NOMO-1 (cell line): ENCODE measurements around the gene CASD1.

Experiments
- DNase-seq, 2 experiments: peaks; one replicate each; lab custom pipeline; 2025; ENCODE audit not compliant: unreplicated experiment in 2 of 2; lab: John Stamatoyannopoulos, UW

CASD1 gene

GRCh38 chr7:94509264-94509886 is at the start of gene CASD1:
TSS of gene CASD1 (plus strand) at chr7:94509809. CDS start at chr7:94510085, 276 bp downstream.
- peak; percentile 75 to 87 for DNase-seq

GRCh38 chr7:94466516-94466915 is 43.1 kb upstream of the CASD1 start:
- no peak for DNase-seq

GRCh38 chr7:94471604-94472003 is 38.0 kb upstream of the CASD1 start:
- DNase-seq: no peak

GRCh38 chr7:94472608-94473007 is 37.0 kb upstream of the CASD1 start:
- DNase-seq: no peak

GRCh38 chr7:94476251-94476840 is 33.3 kb upstream of the CASD1 start:
- no peak for DNase-seq

GRCh38 chr7:94477878-94478277 is 31.7 kb upstream of the CASD1 start:
- DNase-seq: no peak

GRCh38 chr7:94478648-94479214 is 30.9 kb upstream of the CASD1 start:
- DNase-seq: no peak

- DNase-seq: no peak
Observed at GRCh38 chr7:94481279-94481678, 28.3 kb upstream of the CASD1 start.

GRCh38 chr7:94482796-94483195 is 26.8 kb upstream of the CASD1 start:
- DNase-seq: no peak

GRCh38 chr7:94483843-94484242 is 25.8 kb upstream of the CASD1 start:
- no peak for DNase-seq

GRCh38 chr7:94486216-94486615 is 23.4 kb upstream of the CASD1 start:
- DNase-seq: peak in 1 of 2 experiments; percentile 34

- no peak for DNase-seq
Observed at GRCh38 chr7:94491410-94491809, 18.2 kb upstream of the CASD1 start.

GRCh38 chr7:94492601-94493000 is 17.0 kb upstream of the CASD1 start:
- no peak for DNase-seq

- no peak for DNase-seq
Observed at GRCh38 chr7:94497874-94498670, 11.5 kb upstream of the CASD1 start.

- DNase-seq: no peak
Observed at GRCh38 chr7:94498918-94499317, 10.7 kb upstream of the CASD1 start.

GRCh38 chr7:94507462-94507861 is 2.1 kb upstream of the CASD1 start:
- no peak for DNase-seq

GRCh38 chr7:94507962-94508361 is 1.6 kb upstream of the CASD1 start:
- DNase-seq: no peak

GRCh38 chr7:94509887-94510581 is 425 bp downstream of the CASD1 start:
- peak; percentile 87 for DNase-seq

GRCh38 chr7:94510582-94511496 is 1.2 kb downstream of the CASD1 start:
- DNase-seq: peak; percentile 77 to 79

- DNase-seq: no peak
Observed at GRCh38 chr7:94511718-94512117, 2.1 kb downstream of the CASD1 start.
